T-helper 2 cell treated with Interferon-gamma antibody and Interleukin-4, amounts not matched to agents 5 μg/mL and 100 μg/mL, for 36 hours (primary cell): ENCODE results near the gene NUDT8.
"Not testable (repeated sequence)": the region's sequence is repeated elsewhere in the genome, so short reads cannot be mapped to it uniquely, and the experiment has no call there.

Experiments
- DNase-seq: peaks from one replicate; pipeline ENCODE4 v3.0.0; 2021; ENCODE audit warnings: low spot score
- H3K27ac Mint-ChIP-seq: one replicate; pipeline ENCODE4 v1.8.0; 2021; ENCODE audit warnings: mild to moderate bottlenecking, mixed read lengths
- H3K27me3 Mint-ChIP-seq: one replicate; pipeline ENCODE4 v1.8.0; 2021; ENCODE audit warnings: low read depth, mixed read lengths
- H3K36me3 Mint-ChIP-seq: one replicate; pipeline ENCODE4 v1.8.0; 2021; ENCODE audit warnings: low read depth, mixed read lengths
- H3K4me1 Mint-ChIP-seq: one replicate; pipeline ENCODE4 v1.8.0; 2021; ENCODE audit warnings: low read depth, mixed read lengths
- H3K4me3 Mint-ChIP-seq: one replicate; pipeline ENCODE4 v1.8.0; 2022; ENCODE audit warnings: mild to moderate bottlenecking, moderate library complexity, mixed read lengths
- H3K9me3 Mint-ChIP-seq: one replicate; pipeline ENCODE4 v1.8.0; 2021; ENCODE audit warnings: mixed read lengths

The NUDT8 gene

DNA sequence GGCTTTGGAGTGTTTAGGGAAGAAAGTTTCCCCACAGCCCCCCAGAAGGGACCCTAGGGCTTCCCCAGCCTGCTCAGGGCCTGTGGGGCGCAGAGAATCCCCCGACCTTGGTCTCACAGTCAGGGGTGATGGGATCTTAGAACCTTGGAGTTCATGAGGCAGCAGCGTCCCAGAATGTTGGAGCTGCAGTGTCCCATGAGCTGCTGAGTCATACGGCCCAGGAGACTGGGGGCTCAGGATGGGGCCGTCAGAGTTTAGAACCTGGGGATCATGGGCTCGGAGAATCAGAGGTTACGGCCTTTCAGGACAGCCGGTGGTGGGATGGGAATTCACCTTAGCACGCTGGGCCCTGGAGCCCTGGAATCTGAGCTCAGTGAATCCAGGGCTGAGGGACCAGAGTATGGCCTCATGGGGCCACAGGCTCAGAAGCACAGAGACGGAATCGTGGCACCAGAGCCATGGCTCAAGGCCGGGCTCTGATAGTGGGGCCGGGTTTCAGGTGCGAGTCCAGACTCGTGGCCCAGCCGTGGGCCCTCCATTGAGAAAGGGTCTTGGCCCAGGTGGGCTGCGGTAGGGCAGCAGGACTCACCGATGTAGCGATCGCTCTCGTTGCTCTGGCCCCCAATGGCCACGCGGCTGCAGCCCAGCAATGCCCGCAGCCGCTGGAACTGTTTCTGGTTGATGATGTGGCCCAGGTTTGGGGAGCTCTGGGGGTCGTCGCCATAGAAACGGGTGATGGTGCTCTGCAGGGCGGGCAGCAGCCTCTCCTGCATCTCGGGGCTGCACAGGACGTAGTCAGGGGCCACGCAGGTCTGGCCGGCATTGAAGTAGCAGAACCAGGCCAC is 35.2 kb upstream of the NUDT8 start:
- Mint-ChIP-seq H3K9me3 (no peaks in the 10 kb centered on the region), H3K4me1 (no peaks in the 10 kb centered on the region), H3K36me3 (no peaks in the 10 kb centered on the region), H3K27ac (no peak overlapping the region), H3K4me3 (no peak overlapping the region), H3K27me3 (no peaks in the 10 kb centered on the region)
- no peak for DNase-seq

GRCh38 chr11:67664213-67664585 is 34.5 kb upstream of the NUDT8 start:
- Mint-ChIP-seq H3K4me3 (no peak overlapping the region), H3K4me1 (no peaks in the 10 kb centered on the region), H3K27ac (no peak overlapping the region)

GRCh38 chr11:67663532-67664212 is 33.9 kb upstream of the NUDT8 start:
- no peak overlapping the region for H3K4me3 Mint-ChIP-seq
- H3K27me3 Mint-ChIP-seq: no peaks in the 10 kb centered on the region
- H3K4me1 Mint-ChIP-seq: no peaks in the 10 kb centered on the region
- no peaks in the 10 kb centered on the region for H3K9me3 Mint-ChIP-seq
- DNase-seq: no peak
- no peaks in the 10 kb centered on the region for H3K36me3 Mint-ChIP-seq
- no peak overlapping the region for H3K27ac Mint-ChIP-seq

More at GRCh38 chr11:67664213-67664585, 34.5 kb upstream of the NUDT8 start:
- Mint-ChIP-seq H3K9me3 (no peaks in the 10 kb centered on the region), H3K36me3 (no peaks in the 10 kb centered on the region), H3K27me3 (no peaks in the 10 kb centered on the region)
- DNase-seq: no peak

- Mint-ChIP-seq H3K4me1 (no peaks in the 10 kb centered on the region), H3K27ac (no peak overlapping the region), H3K4me3 (no peak overlapping the region), H3K36me3 (no peaks in the 10 kb centered on the region), H3K9me3 (no peaks in the 10 kb centered on the region), H3K27me3 (no peaks in the 10 kb centered on the region)
- no peak for DNase-seq
These were observed 33.2 kb upstream of the NUDT8 start for GRCh38 chr11:67662835-67663531.

- Mint-ChIP-seq H3K27ac (no peak overlapping the region), H3K4me3 (no peak overlapping the region), H3K4me1 (peaks cover under 1% of the 10 kb centered on the region), H3K27me3 (no peaks in the 10 kb centered on the region), H3K36me3 (no peaks in the 10 kb centered on the region), H3K9me3 (no peaks in the 10 kb centered on the region)
- DNase-seq: no peak
These were observed 32.6 kb upstream of the NUDT8 start for GRCh38 chr11:67662142-67662834.

DNA sequence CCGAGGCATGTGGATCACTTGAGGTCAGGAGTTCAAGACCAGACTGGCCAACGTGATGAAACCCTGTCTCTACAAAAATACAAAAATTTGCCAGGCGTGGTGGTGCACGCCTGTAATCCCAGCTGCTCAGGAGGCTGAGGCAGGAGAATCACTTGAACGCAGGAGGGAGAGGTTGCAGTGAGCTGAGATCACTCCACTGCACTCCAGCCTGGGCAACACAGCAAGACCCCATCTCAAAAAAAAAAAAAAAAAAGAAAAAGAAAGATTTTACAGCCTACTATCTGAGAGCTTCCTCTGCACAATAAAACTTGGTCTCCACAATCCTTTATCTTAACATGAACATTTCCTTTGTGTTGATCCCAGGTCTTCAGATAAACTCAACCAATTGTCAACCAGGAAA is 31.0 kb upstream of the NUDT8 start:
- not testable (repeated sequence) for H3K36me3 Mint-ChIP-seq, H3K4me1 Mint-ChIP-seq, H3K27me3 Mint-ChIP-seq, H3K9me3 Mint-ChIP-seq, DNase-seq, H3K4me3 Mint-ChIP-seq, H3K27ac Mint-ChIP-seq

DNA sequence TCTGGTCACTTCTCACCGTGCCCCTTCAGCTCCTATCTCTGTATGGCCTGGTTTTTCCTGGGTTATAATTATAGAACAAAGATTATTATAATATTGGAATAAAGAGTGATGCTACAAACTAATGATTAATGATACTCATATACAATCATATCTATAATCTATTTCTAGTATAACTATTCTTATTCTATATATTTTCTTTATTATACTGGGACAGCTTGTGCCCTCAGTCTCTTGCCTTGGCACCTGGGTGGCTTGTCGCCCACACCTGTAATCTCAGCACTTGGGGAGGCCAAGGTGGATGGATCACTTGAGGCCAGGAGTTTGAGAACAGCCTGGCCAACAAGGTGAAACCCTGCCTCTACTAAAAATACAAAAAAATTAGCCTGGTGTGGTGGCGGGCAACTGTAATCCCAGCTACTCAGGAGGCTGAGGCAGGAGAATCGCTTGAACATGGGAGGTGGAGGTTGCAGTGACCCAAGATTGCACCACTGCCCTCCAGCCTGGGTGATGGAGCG is 30.0 kb upstream of the NUDT8 start:
- H3K27ac Mint-ChIP-seq: not testable (repeated sequence)

GRCh38 chr11:67657300-67657699 is 27.6 kb upstream of the NUDT8 start:
- Mint-ChIP-seq H3K27me3 (no peaks in the 10 kb centered on the region), H3K4me1 (peaks cover 1% of the 10 kb centered on the region), H3K4me3 (no peak overlapping the region), H3K27ac (no peak overlapping the region), H3K36me3 (peaks cover 3% of the 10 kb centered on the region), H3K9me3 (peaks cover 8% of the 10 kb centered on the region)
- DNase-seq: no peak

More for the DNA sequence above, 30.0 kb upstream of the NUDT8 start:
- H3K4me1 Mint-ChIP-seq, H3K9me3 Mint-ChIP-seq, DNase-seq, H3K4me3 Mint-ChIP-seq, H3K36me3 Mint-ChIP-seq, H3K27me3 Mint-ChIP-seq: not testable (repeated sequence)

- peaks cover 1% of the 10 kb centered on the region for H3K4me1 Mint-ChIP-seq
- no peak overlapping the region for H3K4me3 Mint-ChIP-seq
- no peak for DNase-seq
- H3K9me3 Mint-ChIP-seq: peaks cover 8% of the 10 kb centered on the region
- H3K27ac Mint-ChIP-seq: no peak overlapping the region
- H3K27me3 Mint-ChIP-seq: no peaks in the 10 kb centered on the region
- peaks cover 3% of the 10 kb centered on the region for H3K36me3 Mint-ChIP-seq
These were observed 26.7 kb upstream of the NUDT8 start for GRCh38 chr11:67656278-67656922.

DNA sequence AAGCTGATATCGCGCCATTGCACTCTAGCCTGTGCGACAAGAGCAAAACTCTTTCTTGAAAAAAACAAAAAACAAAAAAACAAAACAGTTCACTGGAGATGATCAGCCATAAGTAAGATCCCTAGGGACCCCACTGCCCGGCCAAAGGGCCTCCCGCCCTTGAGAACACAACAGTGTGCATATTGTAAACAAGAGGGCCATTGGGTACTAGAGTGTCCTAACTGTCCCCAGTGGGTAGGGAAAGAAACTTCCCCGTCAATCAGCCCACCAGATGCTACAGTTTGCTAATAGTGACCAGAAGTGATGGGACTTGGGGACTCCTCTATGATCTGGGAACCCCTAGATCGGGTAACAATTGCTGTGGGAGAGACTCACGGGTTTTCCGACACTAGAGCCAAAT is 24.5 kb upstream of the NUDT8 start:
- H3K9me3 Mint-ChIP-seq: peaks cover 8% of the 10 kb centered on the region
- peaks cover 7% of the 10 kb centered on the region for H3K4me1 Mint-ChIP-seq
- no peak for DNase-seq
- H3K27ac Mint-ChIP-seq: no peak overlapping the region
- H3K4me3 Mint-ChIP-seq: no peak overlapping the region
- no peaks in the 10 kb centered on the region for H3K27me3 Mint-ChIP-seq
- H3K36me3 Mint-ChIP-seq: peaks cover 3% of the 10 kb centered on the region

DNA sequence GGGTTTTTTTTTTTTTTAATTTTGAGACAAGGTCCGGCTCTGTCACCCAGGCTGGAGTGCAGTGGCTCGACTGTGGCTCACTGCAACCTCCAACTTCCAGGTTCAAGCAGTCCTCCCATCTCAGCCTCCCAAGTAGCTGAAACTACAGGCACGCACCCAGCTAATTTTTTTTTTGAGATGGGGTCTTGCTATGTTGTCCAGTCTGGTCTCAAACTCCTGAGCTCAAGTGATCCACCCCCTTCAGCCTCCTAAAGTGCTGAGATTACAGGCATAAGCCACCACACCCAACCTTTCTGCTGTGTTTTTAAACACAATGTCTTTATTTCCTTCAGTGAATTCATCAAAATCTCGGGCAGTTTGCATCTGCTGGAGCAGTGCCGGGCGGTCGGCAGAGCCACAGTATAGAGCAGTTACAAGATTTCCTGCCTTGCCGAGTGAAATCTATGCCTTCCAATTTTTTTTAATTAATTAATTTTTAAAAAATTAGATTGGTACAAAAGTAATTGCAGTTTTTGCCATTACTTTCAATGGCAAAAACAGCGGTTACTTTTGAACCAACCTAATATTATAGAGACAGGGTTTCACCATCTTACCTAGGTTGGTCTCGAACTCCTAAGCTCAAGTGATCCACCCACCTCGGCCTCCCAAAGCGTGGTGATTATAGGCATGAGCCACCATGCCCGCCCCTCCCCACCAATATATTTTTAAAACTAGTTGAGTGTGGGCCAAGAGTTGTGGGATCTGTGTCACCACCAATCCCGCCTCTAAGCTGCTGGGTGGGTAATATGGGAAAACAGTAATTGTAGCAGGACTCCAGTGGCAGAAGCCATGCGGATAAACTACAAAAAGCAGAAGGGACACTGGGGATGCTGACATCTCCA is 23.5 kb upstream of the NUDT8 start:
- Mint-ChIP-seq H3K4me1 (peaks cover 8% of the 10 kb centered on the region), H3K27ac (no peak overlapping the region), H3K9me3 (peaks cover 8% of the 10 kb centered on the region), H3K36me3 (peaks cover 3% of the 10 kb centered on the region), H3K27me3 (no peaks in the 10 kb centered on the region), H3K4me3 (no peak overlapping the region)
- no peak for DNase-seq

- DNase-seq: no peak
- Mint-ChIP-seq H3K36me3 (peaks cover 3% of the 10 kb centered on the region), H3K9me3 (peaks cover 8% of the 10 kb centered on the region), H3K27ac (no peak overlapping the region), H3K4me1 (peaks cover 12% of the 10 kb centered on the region), H3K4me3 (no peak overlapping the region), H3K27me3 (peaks cover 2% of the 10 kb centered on the region)
These were observed 22.4 kb upstream of the NUDT8 start for GRCh38 chr11:67651976-67652781.
